GM19395 (cell line): ENCODE results near the gene FOXP3.

Source experiments
- ATAC-seq: cut with Tn5 transposase; IDR thresholded peaks from one replicate; pipeline ENCODE4 v1.9.1; 2021; ENCODE audit warnings: mild to moderate bottlenecking, moderate library complexity; ENCODE audit not compliant: unreplicated experiment

The FOXP3 gene

GRCh38 chrX:49221868-49222267 lies 42.6 kb downstream of the FOXP3 start:
- ATAC-seq: no peak

- no peak for ATAC-seq
These were observed 44.4 kb downstream of the FOXP3 start for GRCh38 chrX:49220100-49220499.

- ATAC-seq: no peak
These were observed 49.4 kb downstream of the FOXP3 start for GRCh38 chrX:49214996-49215526.

GRCh38 chrX:49214416-49214815 lies 50.1 kb downstream of the FOXP3 start:
- ATAC-seq: no peak

- no peak for ATAC-seq
These were observed 51.6 kb downstream of the FOXP3 start for GRCh38 chrX:49212861-49213260.

- ATAC-seq: no peak
These were observed 52.3 kb downstream of the FOXP3 start for GRCh38 chrX:49212209-49212608.

GRCh38 chrX:49211074-49211473 lies 53.4 kb downstream of the FOXP3 start:
- ATAC-seq: no peak

GRCh38 chrX:49210406-49210805 lies 54.1 kb downstream of the FOXP3 start:
- no peak for ATAC-seq

- ATAC-seq: no peak
These were observed 54.9 kb downstream of the FOXP3 start for GRCh38 chrX:49209434-49210251.

- no peak for ATAC-seq
These were observed 56.1 kb downstream of the FOXP3 start for GRCh38 chrX:49208399-49208798.

- no peak for ATAC-seq
These were observed 58.0 kb downstream of the FOXP3 start for GRCh38 chrX:49206543-49206942.

GRCh38 chrX:49205443-49205842 lies 59.1 kb downstream of the FOXP3 start:
- no peak for ATAC-seq

GRCh38 chrX:49204709-49205108 lies 59.8 kb downstream of the FOXP3 start:
- no peak for ATAC-seq

- ATAC-seq: no peak
These were observed 60.5 kb downstream of the FOXP3 start for GRCh38 chrX:49204017-49204416.

- ATAC-seq: no peak
These were observed 61.0 kb downstream of the FOXP3 start for GRCh38 chrX:49203536-49203935.

- no peak for ATAC-seq
These were observed 62.5 kb downstream of the FOXP3 start for GRCh38 chrX:49202022-49202421.
